HFF-Myc (cell line): ENCODE results near the gene MTG1.
"Not testable (repeated sequence)": the region's sequence is repeated elsewhere in the genome, so short reads cannot be mapped to it uniquely, and the experiment has no call there.

Experiments used
- DNase-seq: peaks from one replicate; pipeline ENCODE4 v3.0.0-alpha.2; 2011; ENCODE audit warnings: low read depth; ENCODE audit errors: extremely low read depth
- H3K4me3 ChIP-seq: replicated peaks from 2 replicates; pipeline ENCODE4 v1.5.1; 2011; ENCODE audit warnings: low read depth, mild to moderate bottlenecking, control low read depth, low read length
- CTCF ChIP-seq: IDR thresholded peaks from 2 replicates; pipeline ENCODE4 v1.5.1; 2012; ENCODE audit warnings: mild to moderate bottlenecking, low read depth, low read length, control low read depth; ENCODE audit errors: missing control alignments

Gene MTG1

GRCh38 chr10:133421336-133422222 is 27.6 kb downstream of the MTG1 start:
- no peak overlapping the region for H3K4me3 ChIP-seq
- TF ChIP-seq CTCF = no peak
- no peak for DNase-seq

- no peak for TF ChIP-seq CTCF
- no peak for DNase-seq
These were observed 28.4 kb downstream of the MTG1 start for GRCh38 chr10:133422223-133422806.

GRCh38 chr10:133422807-133423771 is 29.1 kb downstream of the MTG1 start:
- no peak overlapping the region for H3K4me3 ChIP-seq
- TF ChIP-seq CTCF = no peak
- no peak for DNase-seq

More at GRCh38 chr10:133422223-133422806, 28.4 kb downstream of the MTG1 start:
- no peak overlapping the region for H3K4me3 ChIP-seq

GRCh38 chr10:133424102-133424501 is 30.1 kb downstream of the MTG1 start:
- DNase-seq, H3K4me3 ChIP-seq: not testable (repeated sequence)

GRCh38 chr10:133424601-133425000 is 30.6 kb downstream of the MTG1 start, which contains the start of gene SPRN:
Gene SPRN (minus strand): TSS chr10:133424625. CDS start chr10:133423681, 944 bp downstream.
- not testable (repeated sequence) for DNase-seq, H3K4me3 ChIP-seq

- not testable (repeated sequence) for H3K4me3 ChIP-seq, DNase-seq
These were observed 35.6 kb downstream of the MTG1 start for GRCh38 chr10:133429571-133429970.

- not testable (repeated sequence) for DNase-seq, H3K4me3 ChIP-seq
These were observed 38.1 kb downstream of the MTG1 start for GRCh38 chr10:133431888-133432613.

GRCh38 chr10:133432789-133433188 is 38.8 kb downstream of the MTG1 start:
- H3K4me3 ChIP-seq, DNase-seq: not testable (repeated sequence)
